ENCODE data around the gene TMEM209.

TMEM209 gene

DNA sequence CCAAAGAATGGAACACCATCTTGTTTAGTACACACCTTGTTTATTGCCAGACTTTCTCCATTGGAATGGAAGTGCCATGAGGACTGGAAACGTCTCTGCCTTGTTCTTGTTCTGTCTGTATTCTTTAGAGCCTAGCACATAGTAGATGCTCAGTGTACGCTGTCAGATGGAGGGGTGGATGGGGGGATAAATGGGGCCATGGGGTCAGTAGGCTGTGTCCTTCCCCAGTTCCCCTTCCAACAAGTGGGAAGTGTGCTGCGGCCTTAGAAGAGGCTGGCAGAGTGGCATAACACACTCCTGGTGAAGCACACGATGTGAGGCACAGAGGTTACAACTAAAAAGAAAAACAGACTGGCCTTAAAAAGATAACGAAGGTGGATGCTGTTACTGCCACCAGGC is 61.9 kb downstream of the TMEM209 start:
- DNase-seq = no peak
- ATAC-seq = no peak

- DNase-seq (no peak), ATAC-seq (no peak)
Measured at GRCh38 chr7:130142654-130143333, 62.4 kb downstream of the TMEM209 start.

DNA sequence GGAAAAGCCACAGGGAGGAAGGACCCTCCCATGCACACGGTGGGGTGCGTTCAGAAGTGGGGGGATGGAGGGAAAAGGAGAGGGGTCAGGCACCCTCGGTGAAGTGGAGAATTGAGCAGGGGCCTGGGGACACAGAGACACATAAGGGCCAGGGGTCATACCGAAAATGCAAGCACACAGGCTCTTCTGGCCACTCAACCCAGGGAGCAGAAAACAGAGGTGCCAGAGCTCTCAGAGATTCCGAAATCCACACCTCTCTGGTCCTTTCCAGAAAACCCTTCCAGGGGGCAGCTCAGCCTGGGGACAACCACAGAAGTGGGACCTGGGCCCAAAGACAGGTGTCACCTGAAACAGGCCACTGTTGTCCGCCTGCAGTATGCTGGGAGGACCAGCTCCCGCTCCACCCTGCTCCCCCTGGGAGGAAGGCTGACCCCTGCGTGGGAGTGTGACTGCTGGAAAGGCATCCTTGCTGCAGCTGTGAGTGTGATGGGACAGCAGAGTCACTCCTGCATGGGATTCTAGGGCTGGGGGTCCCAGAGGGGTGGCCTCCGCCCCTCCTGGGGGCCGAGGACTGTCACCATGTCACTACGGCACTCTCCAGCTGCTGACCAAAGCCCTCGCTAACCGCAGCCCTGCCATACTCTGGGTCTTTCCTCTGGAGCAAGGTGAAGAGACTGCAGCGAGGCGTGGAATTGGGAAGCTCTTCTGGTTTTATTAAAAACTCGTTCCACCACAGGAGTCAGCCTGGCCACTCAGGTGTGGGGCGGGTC is 63.1 kb downstream of the TMEM209 start:
- no peak for ATAC-seq

GRCh38 chr7:130141161-130141883 is 63.9 kb downstream of the TMEM209 start:
- DNase-seq (peak; percentile 59), ATAC-seq (peak; percentile 48)

More for the DNA sequence above, 63.1 kb downstream of the TMEM209 start:
- DNase-seq = no peak

- DNase-seq (no peak), ATAC-seq (no peak)
Measured at GRCh38 chr7:130140551-130141160, 64.5 kb downstream of the TMEM209 start.

- DNase-seq (no peak), ATAC-seq (no peak)
Measured at GRCh38 chr7:130139193-130139960, 65.8 kb downstream of the TMEM209 start.

DNA sequence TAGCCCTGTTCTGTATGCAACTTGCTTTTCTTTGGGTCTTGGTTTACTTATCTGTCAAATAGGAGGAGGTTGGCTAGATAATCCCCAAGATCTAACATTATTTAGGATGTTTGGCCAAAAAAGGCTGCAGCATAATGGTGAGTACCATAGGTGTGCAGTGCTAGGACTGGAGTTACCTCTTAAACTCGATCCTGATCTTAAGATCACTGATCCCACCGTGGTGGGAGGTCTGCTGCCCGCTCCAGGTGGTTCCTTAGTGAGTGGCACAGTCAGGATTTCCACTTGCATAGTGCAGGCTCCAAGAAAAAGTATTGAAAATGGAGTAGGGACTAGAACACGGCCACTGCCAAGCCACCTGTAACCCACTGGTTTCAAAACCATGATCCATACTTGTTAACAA is 68.0 kb downstream of the TMEM209 start:
- no peak for DNase-seq
- ATAC-seq = no peak

- DNase-seq (no peak), ATAC-seq (no peak)
Measured at GRCh38 chr7:130136579-130137167, 68.5 kb downstream of the TMEM209 start.

DNA sequence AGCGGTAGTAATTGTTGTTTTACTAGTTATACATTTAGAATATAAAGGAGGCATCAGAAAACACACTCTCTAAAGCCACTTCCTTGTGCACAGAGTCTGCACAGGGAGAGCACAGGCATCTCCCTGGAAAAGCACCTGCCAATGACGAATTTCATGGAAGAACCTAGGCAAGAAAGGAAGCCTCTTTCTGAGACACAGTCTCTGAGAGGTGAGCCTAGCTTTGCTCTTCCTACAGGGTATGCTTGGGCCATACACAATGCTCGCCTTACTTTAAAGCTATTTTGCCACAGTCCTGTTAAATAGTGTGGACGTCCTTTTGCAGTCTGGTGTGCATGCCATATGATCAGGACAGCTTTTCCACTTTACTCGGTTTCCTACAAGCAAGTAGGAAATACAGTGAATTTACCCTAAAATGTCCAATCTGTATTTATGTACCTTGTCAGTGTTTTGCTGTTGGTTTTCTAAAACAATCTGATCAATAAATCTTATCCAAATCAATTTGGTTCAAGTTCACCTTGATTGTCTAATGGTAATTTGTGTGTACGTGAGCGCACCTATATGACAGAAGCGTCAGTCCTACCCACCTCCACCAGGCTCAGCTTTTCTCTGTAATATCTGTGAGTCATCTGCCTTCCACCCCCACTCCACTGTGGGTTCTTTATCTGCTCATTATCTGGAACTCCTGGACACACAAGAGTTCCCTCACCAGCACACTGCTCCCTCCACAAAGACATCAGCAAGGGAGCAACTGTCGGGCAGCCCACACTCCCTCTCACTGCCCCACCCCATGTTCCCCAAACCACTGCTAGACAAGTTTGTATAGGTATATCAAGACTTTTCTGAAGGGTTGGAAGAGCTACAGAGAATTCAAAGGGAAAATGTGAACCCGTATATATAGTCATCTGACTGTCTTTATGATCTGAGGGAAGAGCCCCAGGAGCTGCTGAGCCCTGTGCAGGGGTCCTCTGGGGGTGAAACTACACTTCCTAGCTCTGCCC is 69.7 kb downstream of the TMEM209 start:
- ATAC-seq = no peak
- DNase-seq = no peak

- ATAC-seq (no peak), DNase-seq (no peak)
Measured at GRCh38 chr7:130134726-130135125, 70.5 kb downstream of the TMEM209 start.

DNA sequence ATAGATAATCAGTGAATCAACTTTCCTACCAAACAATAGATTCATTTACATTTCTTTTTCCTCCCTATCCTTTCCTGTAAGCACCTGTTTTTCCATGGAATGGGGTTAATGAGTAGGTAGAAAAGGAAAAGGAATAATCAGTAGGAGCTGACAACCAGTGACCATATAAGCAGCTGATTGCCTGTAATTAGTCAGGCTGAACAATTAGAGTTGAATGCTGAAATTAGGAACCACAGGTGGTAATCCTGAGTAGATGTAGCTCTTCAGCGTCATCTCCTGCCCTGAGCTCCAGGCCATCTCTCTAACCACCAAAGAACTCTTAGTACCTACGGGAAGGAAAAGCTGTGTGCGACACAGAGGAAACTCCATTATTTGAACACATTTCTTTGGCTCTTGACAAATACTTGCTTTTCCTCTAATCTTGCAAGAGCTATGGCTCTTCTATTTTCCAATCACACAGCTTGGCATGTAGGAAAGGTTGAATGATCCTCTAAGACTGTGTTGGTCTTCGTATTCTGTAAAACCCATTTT is 71.0 kb downstream of the TMEM209 start:
- ATAC-seq (no peak), DNase-seq (no peak)

- ATAC-seq = no peak
- no peak for DNase-seq
Measured at GRCh38 chr7:130133029-130133782, 72.0 kb downstream of the TMEM209 start.

DNA sequence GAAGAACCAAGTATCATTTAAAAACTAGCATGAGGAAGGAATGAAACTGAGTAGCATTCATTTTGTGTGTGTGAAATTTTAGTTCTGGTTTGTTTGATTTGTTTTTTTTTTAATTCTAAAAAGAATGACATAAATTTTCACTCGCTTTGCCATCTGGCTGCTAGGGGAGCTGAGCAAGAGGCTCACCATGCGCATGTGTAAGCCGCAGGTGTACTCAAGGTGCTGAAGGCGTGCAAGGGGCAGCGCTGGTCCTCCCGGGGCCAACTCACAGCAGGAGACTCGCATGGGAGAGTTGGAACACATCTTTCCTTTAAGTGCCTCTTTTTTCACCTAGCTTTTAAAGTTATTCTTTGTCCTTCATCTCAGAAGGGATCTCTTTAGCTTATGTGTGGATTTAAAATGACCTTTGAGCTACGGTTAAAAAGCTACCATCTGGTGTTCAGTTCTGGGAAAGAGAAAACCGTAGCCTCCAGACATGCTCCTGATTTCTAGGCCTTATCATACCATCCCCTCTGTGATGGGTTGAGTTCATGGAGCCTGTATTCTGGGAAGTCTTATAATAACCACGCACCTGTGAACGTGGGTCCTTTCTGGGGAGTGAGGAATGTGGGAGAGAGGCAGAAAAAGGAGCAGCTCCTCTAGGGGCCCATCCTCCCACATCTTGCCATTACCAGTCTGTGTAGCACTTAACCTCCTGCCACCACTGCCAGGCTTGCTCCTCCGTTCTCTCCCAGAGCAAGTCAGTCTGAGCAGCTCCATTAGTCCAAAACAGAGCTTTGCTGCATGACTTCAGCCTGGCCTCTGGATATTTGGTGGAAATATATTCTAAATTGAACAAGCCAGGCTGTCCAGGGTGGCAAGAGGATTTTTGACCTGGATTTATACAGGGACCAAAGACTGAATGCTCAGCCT is 73.0 kb downstream of the TMEM209 start:
- no peak for DNase-seq
- ATAC-seq = no peak

DNA sequence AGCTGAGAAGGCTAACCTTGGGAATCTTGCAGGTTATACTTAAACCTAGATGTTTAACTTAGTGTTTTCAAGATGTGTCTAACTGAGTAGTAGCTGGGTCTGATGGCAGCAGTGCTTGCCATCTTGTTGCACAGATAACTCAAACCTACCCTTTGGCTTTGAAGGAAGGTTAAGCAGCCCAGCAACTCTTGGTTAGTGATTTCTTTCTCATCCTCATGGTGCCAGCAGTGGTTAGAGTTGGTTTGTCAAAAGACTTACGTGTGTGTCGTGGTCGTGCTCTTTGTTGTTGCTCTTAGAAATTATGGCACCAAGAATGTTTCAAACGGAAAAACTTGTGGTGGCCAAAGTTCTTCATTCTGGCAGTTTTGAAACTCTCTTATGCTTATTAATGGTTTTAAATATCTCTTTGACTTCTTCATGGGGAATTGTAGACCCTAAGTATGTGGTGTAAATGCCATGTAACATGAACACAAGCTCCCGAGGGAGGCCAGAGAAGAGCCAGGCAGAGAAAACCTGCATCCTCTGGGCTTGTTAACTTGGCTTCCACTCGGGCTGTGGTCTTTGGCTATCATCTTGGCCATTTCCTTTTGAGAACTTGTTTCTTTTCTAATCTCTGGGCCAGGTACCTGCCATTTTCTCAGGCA is 73.9 kb downstream of the TMEM209 start:
- ATAC-seq (no peak), DNase-seq (no peak)

GRCh38 chr7:130129011-130129411 is 76.2 kb downstream of the TMEM209 start:
- DNase-seq = no peak
- ATAC-seq = no peak

DNA sequence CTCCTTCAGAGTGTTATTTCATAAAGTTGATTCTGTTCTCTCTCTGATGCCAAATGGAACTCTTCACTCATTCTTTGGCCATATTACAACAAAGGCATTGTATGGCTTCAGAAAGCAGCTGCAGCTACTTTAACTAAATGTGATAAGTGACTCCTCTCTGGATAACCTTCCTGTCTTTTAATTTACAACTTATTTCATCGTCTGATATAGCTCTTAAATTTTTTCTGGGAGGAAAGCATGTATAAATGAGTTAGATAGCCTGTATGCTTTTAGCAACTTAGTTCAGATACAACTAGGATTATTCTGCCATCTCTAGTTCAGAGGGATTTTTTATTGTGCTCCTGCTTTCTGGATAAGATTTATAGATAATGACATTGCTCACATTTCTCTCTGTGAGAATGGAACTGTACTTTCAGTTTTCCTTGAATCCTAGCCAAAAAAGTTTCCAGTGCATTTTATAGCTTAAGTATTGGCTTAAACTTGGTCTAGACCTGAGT is 77.3 kb downstream of the TMEM209 start:
- DNase-seq = no peak
- ATAC-seq = no peak

GRCh38 chr7:130127404-130127803 is 77.8 kb downstream of the TMEM209 start:
- DNase-seq = no peak
- no peak for ATAC-seq

Measured in stimulated activated naive CD8-positive, alpha-beta T cell treated with anti-CD3 and anti-CD28 coated beads, Interleukin-15, Interleukin-2, amounts not matched to agents 100 U/mL and 50 U/mL, for 24 hours (primary cell).